K562 (cell line): ENCODE results near the gene OGN. TPM values are rescaled to one million over a fixed set of nuclear protein-coding genes. Genes with fewer than 3 reads are reported as not detected.
A peak's percentile ranks its signal among the peaks of the same experiment; 100 is the strongest.

Experiments
- MAFG ChIP-seq: fragments of 450-650 bp; conservative IDR thresholded peaks from 2 replicates; pipeline ENCODE4 v1.6.1; 2016; ENCODE audit warnings: missing genetic modification characterization, missing compliant biosample characterization
- PHB2 ChIP-seq: fragments of 450-650 bp; IDR thresholded peaks from 2 replicates; pipeline ENCODE4 v1.6.1; 2017; ENCODE audit warnings: low read depth
- ZNF551 ChIP-seq: fragments of 250-450 bp; sonication (Bioruptor Pico); IDR thresholded peaks from 2 replicates; pipeline ENCODE4 v1.5.0; 2021; ENCODE audit warnings: mild to moderate bottlenecking, moderate library complexity
- ZSCAN29 ChIP-seq: fragments of 450-650 bp; IDR thresholded peaks from 2 replicates; pipeline ENCODE4 v1.6.1; 2017
- polyA plus RNA-seq, 8 experiments: library from polyadenylated mRNA; depleted of rRNA in 4 of 8; stranded (reverse) in 5 of 8; unstranded in 3 of 8; fragments of >200 nt; fragmentation: Nextera tagmentation in 2 of 8; fragmentation: Illumina TruSeq in 1 of 8; extraction: Ambion mirVana in 2 of 8; extraction: Trizol in 1 of 8; gene quantifications; 2 replicates each; pipeline versions ENCODE4 v1.2.1 to v1.2.3, GENCODE V29; 2011 to 2014; ENCODE audit warnings: inconsistent platforms in 1 of 8, missing spikeins in 1 of 8
- total RNA-seq, 7 experiments: library from RNA; depleted of rRNA in 6 of 7; stranded (reverse); fragments of >200 nt in 6 of 7; fragmentation: Illumina TruSeq in 2 of 7; extraction: Trizol in 2 of 7; gene quantifications; 2 replicates each; pipeline versions ENCODE4 v1.2.1 to v1.2.3, GENCODE V29; 2011 to 2021; ENCODE audit warnings: low replicate concordance in 1 of 7
- TF ChIP-seq, protein P1 (sequence below): fragments of 250-450 bp; sonication (Bioruptor Pico); IDR thresholded peaks from 2 replicates; pipeline ENCODE4 v1.8.0; 2021; ENCODE audit warnings: moderate library complexity, mild to moderate bottlenecking, inconsistent platforms
- TF ChIP-seq, protein P2 (sequence below), 2 experiments: fragments of 450-650 bp; formaldehyde crosslinking in 1 of 2; IDR thresholded peaks; 2 replicates each; pipeline versions ENCODE4 v1.4.0 to v1.6.1; 2014 to 2020; ENCODE audit warnings: mild to moderate bottlenecking in 2 of 2, borderline replicate concordance in 1 of 2, low read depth in 1 of 2

OGN gene
- total and polyA plus RNA-seq, 9 of the 15 experiments (the other 6 are each of a cell fraction or from before 2014, with no cell fraction given) = 0.07 to 0.17 TPM; not detected in 7

DNA sequence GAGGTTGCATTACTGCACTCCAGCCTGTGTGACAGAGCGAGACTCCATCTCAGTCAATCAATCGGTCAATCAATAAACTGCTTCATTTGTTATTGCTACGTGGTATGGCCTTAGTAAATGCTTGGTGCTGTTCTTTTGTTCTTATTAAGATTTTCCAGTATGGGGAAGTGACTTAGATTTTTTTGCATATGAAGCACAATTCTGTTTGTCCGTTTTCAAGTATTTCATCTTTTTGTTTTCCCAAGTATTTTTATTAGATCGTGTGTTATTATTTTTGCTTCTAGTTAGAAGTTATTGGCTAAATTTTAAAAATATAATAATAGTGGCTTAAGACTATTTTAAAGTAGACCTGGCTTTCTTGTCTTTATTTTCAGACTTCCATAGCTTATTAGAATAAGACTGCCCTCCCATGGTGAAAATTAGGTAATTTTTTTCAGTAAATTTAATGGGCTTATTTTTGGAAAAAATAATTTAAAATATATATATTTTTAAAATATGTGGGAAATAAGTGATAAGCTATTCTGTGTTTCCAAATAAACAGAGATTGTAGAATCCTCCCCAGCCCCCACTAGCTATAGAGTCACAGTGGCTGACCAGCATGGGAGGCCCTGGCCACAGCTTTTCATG is 34.6 kb upstream of the OGN start (continued):
- TF ChIP-seq, protein P1, sequence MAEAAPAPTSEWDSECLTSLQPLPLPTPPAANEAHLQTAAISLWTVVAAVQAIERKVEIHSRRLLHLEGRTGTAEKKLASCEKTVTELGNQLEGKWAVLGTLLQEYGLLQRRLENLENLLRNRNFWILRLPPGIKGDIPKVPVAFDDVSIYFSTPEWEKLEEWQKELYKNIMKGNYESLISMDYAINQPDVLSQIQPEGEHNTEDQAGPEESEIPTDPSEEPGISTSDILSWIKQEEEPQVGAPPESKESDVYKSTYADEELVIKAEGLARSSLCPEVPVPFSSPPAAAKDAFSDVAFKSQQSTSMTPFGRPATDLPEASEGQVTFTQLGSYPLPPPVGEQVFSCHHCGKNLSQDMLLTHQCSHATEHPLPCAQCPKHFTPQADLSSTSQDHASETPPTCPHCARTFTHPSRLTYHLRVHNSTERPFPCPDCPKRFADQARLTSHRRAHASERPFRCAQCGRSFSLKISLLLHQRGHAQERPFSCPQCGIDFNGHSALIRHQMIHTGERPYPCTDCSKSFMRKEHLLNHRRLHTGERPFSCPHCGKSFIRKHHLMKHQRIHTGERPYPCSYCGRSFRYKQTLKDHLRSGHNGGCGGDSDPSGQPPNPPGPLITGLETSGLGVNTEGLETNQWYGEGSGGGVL = no peak
- TF ChIP-seq PHB2 (no peak), MAFG (tag) (peak; percentile 51), ZNF551 (CRISPR knock-in tag) (no peak), ZSCAN29 (no peak)
- TF ChIP-seq, protein P2, sequence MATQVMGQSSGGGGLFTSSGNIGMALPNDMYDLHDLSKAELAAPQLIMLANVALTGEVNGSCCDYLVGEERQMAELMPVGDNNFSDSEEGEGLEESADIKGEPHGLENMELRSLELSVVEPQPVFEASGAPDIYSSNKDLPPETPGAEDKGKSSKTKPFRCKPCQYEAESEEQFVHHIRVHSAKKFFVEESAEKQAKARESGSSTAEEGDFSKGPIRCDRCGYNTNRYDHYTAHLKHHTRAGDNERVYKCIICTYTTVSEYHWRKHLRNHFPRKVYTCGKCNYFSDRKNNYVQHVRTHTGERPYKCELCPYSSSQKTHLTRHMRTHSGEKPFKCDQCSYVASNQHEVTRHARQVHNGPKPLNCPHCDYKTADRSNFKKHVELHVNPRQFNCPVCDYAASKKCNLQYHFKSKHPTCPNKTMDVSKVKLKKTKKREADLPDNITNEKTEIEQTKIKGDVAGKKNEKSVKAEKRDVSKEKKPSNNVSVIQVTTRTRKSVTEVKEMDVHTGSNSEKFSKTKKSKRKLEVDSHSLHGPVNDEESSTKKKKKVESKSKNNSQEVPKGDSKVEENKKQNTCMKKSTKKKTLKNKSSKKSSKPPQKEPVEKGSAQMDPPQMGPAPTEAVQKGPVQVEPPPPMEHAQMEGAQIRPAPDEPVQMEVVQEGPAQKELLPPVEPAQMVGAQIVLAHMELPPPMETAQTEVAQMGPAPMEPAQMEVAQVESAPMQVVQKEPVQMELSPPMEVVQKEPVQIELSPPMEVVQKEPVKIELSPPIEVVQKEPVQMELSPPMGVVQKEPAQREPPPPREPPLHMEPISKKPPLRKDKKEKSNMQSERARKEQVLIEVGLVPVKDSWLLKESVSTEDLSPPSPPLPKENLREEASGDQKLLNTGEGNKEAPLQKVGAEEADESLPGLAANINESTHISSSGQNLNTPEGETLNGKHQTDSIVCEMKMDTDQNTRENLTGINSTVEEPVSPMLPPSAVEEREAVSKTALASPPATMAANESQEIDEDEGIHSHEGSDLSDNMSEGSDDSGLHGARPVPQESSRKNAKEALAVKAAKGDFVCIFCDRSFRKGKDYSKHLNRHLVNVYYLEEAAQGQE (IDR thresholded peaks at IDR 0.05; ENCODE audit: borderline replicate concordance) = peak; percentile 16; the same call in 1 of the 2 replicates
- TF ChIP-seq, protein P2 (CRISPR knock-in tag; IDR thresholded peaks at IDR 0.05; ENCODE audit: low read depth) = no peak
